Stimulated activated CD4-positive, alpha-beta T cell treated with anti-CD3 and anti-CD28 coated beads, Interleukin-1b, Interleukin-23, amount 100 ng/mL, for 48 hours (primary cell): Measurements from ENCODE around the gene CYP2J2.
"Not testable (repeated sequence)": the region's sequence is repeated elsewhere in the genome, so short reads cannot be mapped to it uniquely, and the experiment has no call there.

Experiments
- DNase-seq: peaks from one replicate; pipeline ENCODE4 v3.0.0-alpha.2; 2020

CYP2J2 gene, protein sequence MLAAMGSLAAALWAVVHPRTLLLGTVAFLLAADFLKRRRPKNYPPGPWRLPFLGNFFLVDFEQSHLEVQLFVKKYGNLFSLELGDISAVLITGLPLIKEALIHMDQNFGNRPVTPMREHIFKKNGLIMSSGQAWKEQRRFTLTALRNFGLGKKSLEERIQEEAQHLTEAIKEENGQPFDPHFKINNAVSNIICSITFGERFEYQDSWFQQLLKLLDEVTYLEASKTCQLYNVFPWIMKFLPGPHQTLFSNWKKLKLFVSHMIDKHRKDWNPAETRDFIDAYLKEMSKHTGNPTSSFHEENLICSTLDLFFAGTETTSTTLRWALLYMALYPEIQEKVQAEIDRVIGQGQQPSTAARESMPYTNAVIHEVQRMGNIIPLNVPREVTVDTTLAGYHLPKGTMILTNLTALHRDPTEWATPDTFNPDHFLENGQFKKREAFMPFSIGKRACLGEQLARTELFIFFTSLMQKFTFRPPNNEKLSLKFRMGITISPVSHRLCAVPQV

DNA sequence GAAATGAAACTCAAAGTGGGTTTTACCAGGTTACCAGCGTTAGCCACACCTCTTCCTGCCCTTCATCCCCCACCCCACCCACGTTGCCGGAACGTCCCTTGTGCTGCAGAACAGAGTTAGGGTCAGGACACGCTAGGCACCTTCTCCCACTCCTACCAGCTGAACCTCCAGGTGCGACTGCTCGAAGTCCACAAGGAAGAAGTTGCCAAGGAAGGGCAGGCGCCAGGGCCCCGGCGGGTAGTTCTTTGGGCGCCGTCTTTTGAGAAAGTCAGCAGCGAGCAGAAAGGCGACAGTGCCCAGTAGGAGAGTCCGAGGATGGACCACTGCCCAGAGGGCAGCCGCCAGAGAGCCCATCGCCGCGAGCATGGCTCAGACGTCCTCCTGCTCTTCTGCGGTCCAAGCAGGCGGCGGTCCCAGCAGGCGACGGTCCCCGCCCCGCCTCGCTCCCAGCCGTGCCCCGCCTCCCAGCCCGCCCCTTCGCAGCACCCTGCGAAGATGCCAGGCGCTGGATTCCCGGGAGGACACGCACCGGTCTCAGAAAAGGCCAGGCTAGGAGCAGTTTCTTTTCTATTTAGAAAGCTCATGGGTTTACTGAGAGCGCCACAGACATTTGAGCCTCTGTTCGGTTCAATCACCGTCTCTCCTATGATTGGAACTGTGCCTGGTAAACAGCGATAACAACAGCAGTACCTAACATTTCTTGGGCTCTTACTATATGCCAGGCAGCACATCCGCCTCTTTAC is at the start of gene CYP2J2:
Gene CYP2J2, minus strand, starts transcription at position 393 of the 743 bp plus-strand sequence. Its CDS starts 27 bp downstream, at position 366.
- peak; percentile 19 for DNase-seq

- no peak for DNase-seq
Measured at GRCh38 chr1:59973719-59974118, 47.1 kb upstream of the CYP2J2 start.

GRCh38 chr1:59972216-59972927 is 45.8 kb upstream of the CYP2J2 start:
- DNase-seq = no peak

DNA sequence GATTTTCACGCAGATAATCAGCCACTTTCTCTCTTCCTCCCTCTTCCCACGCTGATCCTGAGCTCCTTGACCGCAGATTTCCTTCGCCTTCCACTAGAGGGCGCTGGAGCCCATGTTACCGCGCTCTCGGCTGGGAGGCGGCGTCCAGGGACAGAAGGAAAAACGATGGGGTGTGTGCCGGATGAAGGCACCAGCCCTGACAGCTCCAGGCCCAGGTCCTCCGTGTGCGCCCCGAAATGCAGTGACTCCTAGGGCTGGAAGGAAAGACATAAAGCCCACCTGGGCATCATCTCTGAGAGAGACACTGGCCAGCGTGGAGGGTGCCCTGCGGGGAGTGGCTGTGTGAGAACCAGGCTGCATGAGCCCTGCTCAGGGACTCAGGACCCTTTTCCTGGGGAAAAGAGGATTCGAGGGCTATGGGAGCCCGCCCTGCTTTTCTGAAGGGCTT is 44.9 kb upstream of the CYP2J2 start:
- DNase-seq = peak; percentile 46

DNA sequence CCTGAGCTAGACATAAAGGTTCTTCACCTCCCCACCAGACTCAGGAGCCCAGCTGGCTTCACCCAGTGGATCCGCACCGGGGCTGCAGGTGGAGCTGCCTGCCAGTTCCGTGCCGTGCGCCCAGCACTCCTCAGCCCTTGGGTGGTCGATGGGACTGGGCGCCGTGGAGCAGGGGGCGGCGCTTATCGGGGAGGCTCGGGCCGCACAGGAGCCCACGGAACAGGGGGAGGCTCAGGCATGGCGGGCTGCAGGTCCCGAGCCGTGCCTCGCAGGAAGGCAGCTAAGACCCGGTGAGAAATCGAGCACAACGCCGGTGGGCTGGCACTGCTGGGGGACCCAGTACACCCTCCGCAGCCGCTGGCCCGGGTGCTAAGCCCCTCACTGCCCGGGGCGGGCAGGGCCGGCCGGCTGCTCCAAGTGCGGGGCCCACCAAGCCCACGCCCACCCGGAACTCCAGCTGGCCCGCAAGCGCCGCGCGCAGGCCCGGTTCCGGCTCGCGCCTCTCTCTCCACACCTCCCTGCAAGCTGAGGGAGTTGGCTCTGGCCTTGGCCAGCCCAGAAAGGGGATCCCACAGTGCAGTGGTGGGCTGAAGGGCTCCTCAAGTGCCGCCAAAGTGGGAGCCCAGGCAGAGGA is 43.1 kb upstream of the CYP2J2 start:
- DNase-seq = not testable (repeated sequence)

DNA sequence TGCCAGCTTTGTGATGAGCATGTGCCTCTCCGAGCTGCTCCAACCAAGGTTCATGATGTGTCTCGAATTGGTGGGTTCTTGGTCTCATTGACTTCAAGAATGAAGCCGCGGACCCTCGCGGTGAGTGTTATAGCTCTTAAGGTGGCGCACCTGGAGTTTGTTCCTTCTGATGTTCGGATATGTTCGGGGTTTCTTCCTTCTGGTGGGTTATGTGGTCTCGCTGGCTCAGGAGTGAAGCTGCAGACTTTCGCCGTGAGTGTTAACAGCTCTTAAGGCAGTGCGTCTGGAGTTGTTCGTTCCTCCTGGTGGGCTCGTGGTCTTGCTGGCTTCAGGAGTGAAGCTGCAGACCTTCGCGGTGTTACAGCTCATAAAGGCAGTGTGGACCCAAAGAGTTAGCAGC is 42.2 kb upstream of the CYP2J2 start:
- not testable (repeated sequence) for DNase-seq

- no peak for DNase-seq
Measured at GRCh38 chr1:59967780-59968179, 41.2 kb upstream of the CYP2J2 start.

DNA sequence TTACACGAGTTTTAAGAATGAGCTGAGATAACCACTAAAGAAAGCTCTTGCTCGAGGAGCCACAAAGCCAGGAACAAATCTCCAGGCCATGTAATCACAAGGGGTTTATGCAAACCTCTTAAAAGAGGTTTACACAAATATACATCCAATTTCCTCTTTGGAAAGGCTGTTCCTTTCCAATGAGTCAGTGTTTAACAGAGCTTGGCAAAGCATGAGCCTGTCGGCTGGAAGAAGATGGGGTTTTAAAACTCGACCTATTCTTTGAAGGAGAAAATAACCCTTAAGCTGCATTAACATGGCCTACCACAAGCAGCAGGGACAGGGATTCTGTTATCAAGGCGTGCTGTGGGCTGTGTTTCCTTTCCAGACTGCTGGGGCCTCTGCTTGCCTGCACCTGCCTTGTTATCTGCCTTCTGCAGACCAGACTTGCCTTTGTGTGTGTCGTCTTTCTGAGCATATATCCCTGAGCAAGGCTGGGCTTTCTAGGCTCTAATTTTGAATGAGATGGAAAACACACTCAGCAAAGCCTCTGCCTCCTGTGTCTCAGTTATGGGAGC is 40.6 kb upstream of the CYP2J2 start:
- DNase-seq = no peak

- DNase-seq = no peak
Measured at GRCh38 chr1:59952065-59952464, 25.5 kb upstream of the CYP2J2 start.

GRCh38 chr1:59949648-59950047 is 23.1 kb upstream of the CYP2J2 start:
- no peak for DNase-seq

DNA sequence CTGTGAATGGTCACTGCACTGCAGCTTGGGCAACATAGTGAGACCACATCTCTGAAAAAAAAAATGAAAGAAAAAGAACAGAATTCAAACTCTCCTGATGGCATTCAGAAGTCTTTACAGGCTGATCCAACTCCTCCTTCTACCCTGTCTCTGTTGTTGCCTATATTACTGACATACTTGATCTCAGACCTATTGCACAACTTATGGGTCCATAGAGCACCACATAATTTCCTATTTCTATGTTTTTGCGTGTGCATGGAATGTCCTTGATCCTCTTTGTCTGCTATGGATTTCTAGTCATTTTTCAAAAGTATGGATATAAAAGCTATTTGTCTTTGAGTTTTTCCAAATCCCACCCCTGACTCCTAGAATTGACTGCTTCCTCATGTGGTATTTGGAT is 22.4 kb upstream of the CYP2J2 start:
- DNase-seq = no peak

GRCh38 chr1:59947047-59947938 is 20.7 kb upstream of the CYP2J2 start:
- peak; percentile 49 for DNase-seq

GRCh38 chr1:59945790-59946189 is 19.2 kb upstream of the CYP2J2 start:
- no peak for DNase-seq

DNA sequence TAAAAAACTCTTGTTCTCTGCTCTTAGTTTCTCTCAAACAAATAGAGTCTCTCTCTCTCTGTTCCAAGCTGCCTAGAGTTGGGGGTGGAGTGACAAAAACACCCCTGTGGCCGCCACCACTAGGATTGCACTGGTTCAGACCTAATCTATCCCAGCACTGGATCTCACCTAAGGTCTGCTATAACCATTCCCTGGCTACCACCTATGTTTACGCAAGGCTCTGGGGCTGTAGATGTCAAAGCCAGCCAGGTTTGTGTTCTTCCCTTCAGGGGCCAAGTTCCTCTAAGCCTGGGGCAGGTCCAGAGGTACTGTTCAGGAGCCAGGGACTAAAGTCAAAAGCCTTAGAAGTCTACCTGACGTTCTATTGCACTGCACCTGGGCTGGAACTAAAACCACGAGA is 12.8 kb upstream of the CYP2J2 start:
- no peak for DNase-seq

GRCh38 chr1:59937636-59938210 is 11.2 kb upstream of the CYP2J2 start:
- DNase-seq = no peak

DNA sequence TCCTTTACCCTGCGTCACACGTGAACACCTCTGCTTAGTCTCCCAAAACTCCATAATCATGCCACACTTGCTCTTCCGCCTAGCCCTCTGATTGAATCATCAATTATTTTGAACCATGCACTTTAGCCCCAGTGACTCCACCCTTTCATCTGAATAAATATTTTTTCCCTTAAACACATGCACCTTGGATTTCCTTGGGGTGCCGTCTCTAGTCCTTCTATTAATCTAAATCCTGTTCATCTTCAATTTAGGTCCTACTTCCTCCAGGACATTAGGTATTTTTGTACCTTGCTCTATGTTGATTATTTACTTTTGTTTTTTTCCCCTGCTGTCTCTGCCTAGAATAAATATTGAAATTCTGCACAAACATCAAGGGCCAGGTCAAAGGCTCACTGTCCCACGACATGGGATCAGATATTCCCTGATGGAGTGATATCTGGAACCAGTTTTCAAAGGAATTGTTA is 9.8 kb upstream of the CYP2J2 start:
- DNase-seq = no peak

DNA sequence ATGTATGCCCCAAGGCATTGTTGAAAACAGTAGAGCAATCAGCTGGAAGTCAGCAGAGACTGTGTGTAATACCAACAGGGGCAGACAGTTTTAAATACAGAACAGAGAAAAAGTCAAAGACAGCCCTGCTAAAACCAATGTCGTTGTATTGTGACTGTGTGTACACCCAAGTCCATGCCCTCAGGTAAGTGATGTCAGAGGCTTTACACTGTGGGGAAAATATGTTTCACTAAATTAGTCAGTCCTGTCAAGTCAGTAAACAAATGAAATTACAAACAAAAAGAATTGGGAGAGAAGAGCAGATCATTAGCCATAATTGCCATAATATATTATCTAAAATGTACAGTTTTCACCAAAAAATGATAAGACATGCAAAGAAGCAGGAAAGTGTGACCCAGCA is 2.4 kb upstream of the CYP2J2 start:
- no peak for DNase-seq

DNA sequence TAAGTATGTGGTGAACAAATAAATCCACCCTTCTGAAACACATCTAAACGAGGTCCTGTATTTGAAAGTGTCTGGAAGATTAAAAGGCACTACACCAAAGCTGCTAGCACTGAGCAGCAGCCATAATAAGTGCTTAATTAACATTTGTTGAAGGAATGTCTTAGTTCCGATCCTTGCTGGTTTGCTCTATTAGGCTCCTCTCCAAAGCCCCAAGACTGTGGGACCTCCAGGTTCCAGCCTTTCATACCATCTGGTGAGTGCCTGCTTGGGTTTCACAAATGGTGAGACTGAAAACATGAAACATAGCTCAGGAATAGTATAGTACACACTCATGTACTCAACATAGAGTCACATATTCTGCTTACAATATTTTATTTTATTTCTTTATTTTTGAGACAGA is 640 bp upstream of the CYP2J2 start:
- DNase-seq = no peak

DNA sequence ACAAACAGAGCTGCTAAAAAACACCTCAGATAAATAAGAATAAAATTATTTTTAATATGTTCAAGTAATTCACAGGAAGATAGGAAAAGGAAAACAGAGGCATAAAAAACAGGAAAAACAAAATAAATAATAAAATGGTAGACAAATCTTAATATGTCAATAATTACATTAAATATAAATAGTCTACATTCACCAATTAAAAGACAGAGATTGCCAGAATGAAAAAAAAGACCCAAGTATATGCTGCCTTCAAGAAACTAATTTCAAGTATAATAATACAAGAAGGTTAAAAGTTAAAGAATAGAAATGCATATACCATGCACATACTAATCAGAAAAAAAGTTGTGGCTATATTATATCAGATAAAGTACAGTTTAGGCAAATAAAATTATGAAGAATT is 1.9 kb downstream of the CYP2J2 start:
- DNase-seq = no peak

DNA sequence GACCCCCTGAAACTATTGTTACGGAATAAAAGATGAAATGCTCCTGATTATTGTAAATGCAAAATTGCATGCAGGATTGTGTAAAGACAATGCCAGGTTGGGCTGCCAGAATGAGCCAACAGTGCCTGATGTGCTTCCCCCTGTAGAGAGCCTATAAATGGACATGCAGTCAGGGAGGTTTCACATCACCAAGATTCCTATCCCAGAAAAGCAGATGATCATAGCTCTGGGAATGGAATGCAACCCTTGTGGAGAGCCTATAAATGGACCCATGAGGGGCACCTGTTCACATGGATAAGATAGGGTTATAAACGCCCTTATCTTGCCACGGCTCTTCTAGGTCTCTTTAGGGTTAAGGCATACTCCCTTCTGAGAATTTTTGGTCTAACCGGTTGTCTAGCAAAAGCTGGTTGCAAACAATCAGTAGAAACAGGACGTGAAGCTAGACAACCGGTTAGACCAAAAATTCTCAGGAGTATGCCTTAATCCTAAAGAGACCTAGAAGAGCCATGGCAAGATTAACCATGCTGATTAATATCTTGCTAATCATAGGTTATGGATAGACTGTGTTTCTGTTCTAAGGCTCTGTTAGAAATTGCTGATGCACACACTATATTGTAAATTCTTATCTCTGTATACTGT is 5.2 kb downstream of the CYP2J2 start:
- DNase-seq = not testable (repeated sequence)
